ENCODE results near the gene RRP1.

Gene RRP1

GRCh38 chr21:43770066-43770655 is 19.2 kb upstream of the RRP1 start:
- peaks cover 0 to 24% of the 10 kb centered on the region in 2 donors for H3K4me1 ChIP-seq (ENCODE audit: control insufficient read depth in 1 of 2, insufficient read depth in 2 of 2, low read length in 2 of 2)
- H3K27ac ChIP-seq (ENCODE audit: low read length), result no peak overlapping the region
- H3K27me3 ChIP-seq (ENCODE audit: low read depth, low read length), result no peaks in the 10 kb centered on the region
- H3K9me3 ChIP-seq (ENCODE audit: control insufficient read depth in 1 of 2, low read length in 2 of 2), result no peaks in the 10 kb centered on the region
- H3K4me3 ChIP-seq (ENCODE audit: low read depth in 1 of 2, low read length in 2 of 2), result no peak overlapping the region
- H3K36me3 ChIP-seq (ENCODE audit: control insufficient read depth in 1 of 2, insufficient read depth in 2 of 2, low read length in 2 of 2), result peaks cover 12 to 17% of the 10 kb centered on the region in 2 donors

GRCh38 chr21:43771199-43771675 is 18.1 kb upstream of the RRP1 start:
- no peak overlapping the region for H3K27ac ChIP-seq (ENCODE audit: low read length)
- peaks cover 0 to 30% of the 10 kb centered on the region in 2 donors for H3K4me1 ChIP-seq (ENCODE audit: control insufficient read depth in 1 of 2, insufficient read depth in 2 of 2, low read length in 2 of 2)
- H3K27me3 ChIP-seq (ENCODE audit: low read depth, low read length), result no peaks in the 10 kb centered on the region
- H3K36me3 ChIP-seq (ENCODE audit: control insufficient read depth in 1 of 2, insufficient read depth in 2 of 2, low read length in 2 of 2), result peaks cover 12 to 17% of the 10 kb centered on the region in 2 donors
- no peaks in the 10 kb centered on the region for H3K9me3 ChIP-seq (ENCODE audit: control insufficient read depth in 1 of 2, low read length in 2 of 2)
- no peak overlapping the region for H3K4me3 ChIP-seq (ENCODE audit: low read depth in 1 of 2, low read length in 2 of 2)

GRCh38 chr21:43771698-43772424 is 17.5 kb upstream of the RRP1 start:
- Histone ChIP-seq H3K27me3 (ENCODE audit: low read depth, low read length) (no peaks in the 10 kb centered on the region), H3K27ac (ENCODE audit: low read length) (no peak overlapping the region), H3K4me1 (ENCODE audit: control insufficient read depth in 1 of 2, insufficient read depth in 2 of 2, low read length in 2 of 2) (peaks cover 0 to 30% of the 10 kb centered on the region in 2 donors), H3K9me3 (ENCODE audit: control insufficient read depth in 1 of 2, low read length in 2 of 2) (no peaks in the 10 kb centered on the region), H3K4me3 (ENCODE audit: low read depth in 1 of 2, low read length in 2 of 2) (no peak overlapping the region), H3K36me3 (ENCODE audit: control insufficient read depth in 1 of 2, insufficient read depth in 2 of 2, low read length in 2 of 2) (peaks cover 12 to 17% of the 10 kb centered on the region in 2 donors)

GRCh38 chr21:43772425-43772821 is 17.0 kb upstream of the RRP1 start:
- peaks cover 0 to 24% of the 10 kb centered on the region in 2 donors for H3K4me1 ChIP-seq (ENCODE audit: control insufficient read depth in 1 of 2, insufficient read depth in 2 of 2, low read length in 2 of 2)
- no peaks in the 10 kb centered on the region for H3K9me3 ChIP-seq (ENCODE audit: control insufficient read depth in 1 of 2, low read length in 2 of 2)
- H3K36me3 ChIP-seq (ENCODE audit: control insufficient read depth in 1 of 2, insufficient read depth in 2 of 2, low read length in 2 of 2), result peaks cover 12 to 17% of the 10 kb centered on the region in 2 donors
- H3K27ac ChIP-seq (ENCODE audit: low read length), result no peak overlapping the region
- no peaks in the 10 kb centered on the region for H3K27me3 ChIP-seq (ENCODE audit: low read depth, low read length)
- no peak overlapping the region for H3K4me3 ChIP-seq (ENCODE audit: low read depth in 1 of 2, low read length in 2 of 2)

GRCh38 chr21:43774163-43774562 is 15.2 kb upstream of the RRP1 start:
- H3K4me3 ChIP-seq (ENCODE audit: low read depth in 1 of 2, low read length in 2 of 2), result no peak overlapping the region
- H3K27me3 ChIP-seq (ENCODE audit: low read depth, low read length), result no peaks in the 10 kb centered on the region
- H3K4me1 ChIP-seq (ENCODE audit: control insufficient read depth in 1 of 2, insufficient read depth in 2 of 2, low read length in 2 of 2), result peaks cover 0 to 18% of the 10 kb centered on the region in 2 donors

GRCh38 chr21:43775190-43775589 is 14.2 kb upstream of the RRP1 start:
- peak overlapping the region; percentile 67 for H3K27ac ChIP-seq (ENCODE audit: low read length)
- peaks cover 12 to 17% of the 10 kb centered on the region in 2 donors for H3K36me3 ChIP-seq (ENCODE audit: control insufficient read depth in 1 of 2, insufficient read depth in 2 of 2, low read length in 2 of 2)
- H3K27me3 ChIP-seq (ENCODE audit: low read depth, low read length), result no peaks in the 10 kb centered on the region
- H3K4me1 ChIP-seq (ENCODE audit: control insufficient read depth in 1 of 2, insufficient read depth in 2 of 2, low read length in 2 of 2), result peaks cover 0 to 18% of the 10 kb centered on the region in 2 donors
- peak overlapping the region; percentile 75 to 90 for H3K4me3 ChIP-seq (ENCODE audit: low read depth in 1 of 2, low read length in 2 of 2)
- H3K9me3 ChIP-seq (ENCODE audit: control insufficient read depth in 1 of 2, low read length in 2 of 2), result no peaks in the 10 kb centered on the region

More at GRCh38 chr21:43774163-43774562, 15.2 kb upstream of the RRP1 start:
- Histone ChIP-seq H3K9me3 (ENCODE audit: control insufficient read depth in 1 of 2, low read length in 2 of 2) (no peaks in the 10 kb centered on the region), H3K36me3 (ENCODE audit: control insufficient read depth in 1 of 2, insufficient read depth in 2 of 2, low read length in 2 of 2) (peaks cover 12 to 17% of the 10 kb centered on the region in 2 donors), H3K27ac (ENCODE audit: low read length) (no peak overlapping the region)

GRCh38 chr21:43775795-43776430 is 13.5 kb upstream of the RRP1 start, which contains the start of gene CSTB:
CSTB (minus strand) TSS chr21:43776308; CDS start chr21:43776269, 39 bp downstream.
- Histone ChIP-seq H3K27me3 (ENCODE audit: low read depth, low read length) (no peaks in the 10 kb centered on the region), H3K9me3 (ENCODE audit: control insufficient read depth in 1 of 2, low read length in 2 of 2) (no peaks in the 10 kb centered on the region), H3K36me3 (ENCODE audit: control insufficient read depth in 1 of 2, insufficient read depth in 2 of 2, low read length in 2 of 2) (peaks cover 12 to 17% of the 10 kb centered on the region in 2 donors), H3K4me3 (ENCODE audit: low read depth in 1 of 2, low read length in 2 of 2) (peak within 1 kb of the TSS; percentile 75 to 90), H3K27ac (ENCODE audit: low read length) (peak within 1 kb of the TSS; percentile 67), H3K4me1 (ENCODE audit: control insufficient read depth in 1 of 2, insufficient read depth in 2 of 2, low read length in 2 of 2) (peaks cover 0 to 18% of the 10 kb centered on the region in 2 donors)

- no peaks in the 10 kb centered on the region for H3K27me3 ChIP-seq (ENCODE audit: low read depth, low read length)
- H3K4me3 ChIP-seq (ENCODE audit: low read depth in 1 of 2, low read length in 2 of 2), result no peak overlapping the region
- H3K9me3 ChIP-seq (ENCODE audit: control insufficient read depth in 1 of 2, low read length in 2 of 2), result no peaks in the 10 kb centered on the region
- H3K27ac ChIP-seq (ENCODE audit: low read length), result no peak overlapping the region
- H3K4me1 ChIP-seq (ENCODE audit: control insufficient read depth in 1 of 2, insufficient read depth in 2 of 2, low read length in 2 of 2), result peaks cover 0 to 18% of the 10 kb centered on the region in 2 donors
- H3K36me3 ChIP-seq (ENCODE audit: control insufficient read depth in 1 of 2, insufficient read depth in 2 of 2, low read length in 2 of 2), result peaks cover 11 to 12% of the 10 kb centered on the region in 2 donors
Measured at GRCh38 chr21:43777953-43778352, 11.4 kb upstream of the RRP1 start.

GRCh38 chr21:43778469-43779335 is 10.7 kb upstream of the RRP1 start:
- Histone ChIP-seq H3K9me3 (ENCODE audit: control insufficient read depth in 1 of 2, low read length in 2 of 2) (no peaks in the 10 kb centered on the region), H3K27me3 (ENCODE audit: low read depth, low read length) (no peaks in the 10 kb centered on the region), H3K4me3 (ENCODE audit: low read depth in 1 of 2, low read length in 2 of 2) (no peak overlapping the region), H3K36me3 (ENCODE audit: control insufficient read depth in 1 of 2, insufficient read depth in 2 of 2, low read length in 2 of 2) (peaks cover 4 to 7% of the 10 kb centered on the region in 2 donors), H3K4me1 (ENCODE audit: control insufficient read depth in 1 of 2, insufficient read depth in 2 of 2, low read length in 2 of 2) (peaks cover 0 to 18% of the 10 kb centered on the region in 2 donors), H3K27ac (ENCODE audit: low read length) (no peak overlapping the region)

GRCh38 chr21:43779660-43780059 is 9.7 kb upstream of the RRP1 start:
- Histone ChIP-seq H3K4me3 (ENCODE audit: low read depth in 1 of 2, low read length in 2 of 2) (no peak overlapping the region), H3K36me3 (ENCODE audit: control insufficient read depth in 1 of 2, insufficient read depth in 2 of 2, low read length in 2 of 2) (no peaks in the 10 kb centered on the region), H3K9me3 (ENCODE audit: control insufficient read depth in 1 of 2, low read length in 2 of 2) (no peaks in the 10 kb centered on the region), H3K27me3 (ENCODE audit: low read depth, low read length) (no peaks in the 10 kb centered on the region), H3K27ac (ENCODE audit: low read length) (no peak overlapping the region), H3K4me1 (ENCODE audit: control insufficient read depth in 1 of 2, insufficient read depth in 2 of 2, low read length in 2 of 2) (peaks cover 0 to 12% of the 10 kb centered on the region in 2 donors)

All from muscle layer of duodenum (tissue), 2 donors.